NCI-H82 treated with DMSO at 0.1 percent for 48 hours (cell line): ENCODE measurements around the gene CA6.
"Not testable (repeated sequence)": the region's sequence is repeated elsewhere in the genome, so short reads cannot be mapped to it uniquely, and the experiment has no call there.

Source experiments
- DNase-seq: peaks from one replicate; lab custom pipeline; 2025; ENCODE audit not compliant: unreplicated experiment; lab: John Stamatoyannopoulos, UW

CA6 gene

DNA sequence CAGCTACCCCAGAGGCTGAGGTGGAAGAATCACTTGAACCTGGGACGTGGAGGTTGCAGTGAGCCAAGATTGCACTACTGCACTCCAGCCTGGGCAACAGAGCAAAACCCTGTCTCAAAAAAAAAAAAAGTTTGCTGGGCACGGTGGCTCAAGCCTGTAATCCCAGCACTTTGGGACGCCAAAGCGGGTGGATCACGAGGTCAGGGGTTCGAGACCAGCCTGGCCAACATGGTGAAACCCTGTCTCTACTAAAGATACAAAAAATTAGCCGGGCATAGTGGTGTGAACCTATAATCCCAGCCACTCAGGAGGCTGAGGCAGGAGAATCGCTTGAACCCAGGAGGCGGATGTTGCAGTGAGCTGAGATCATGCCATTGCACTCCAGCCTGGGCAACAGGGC is 23.2 kb downstream of the CA6 start:
- DNase-seq, result not testable (repeated sequence)

DNA sequence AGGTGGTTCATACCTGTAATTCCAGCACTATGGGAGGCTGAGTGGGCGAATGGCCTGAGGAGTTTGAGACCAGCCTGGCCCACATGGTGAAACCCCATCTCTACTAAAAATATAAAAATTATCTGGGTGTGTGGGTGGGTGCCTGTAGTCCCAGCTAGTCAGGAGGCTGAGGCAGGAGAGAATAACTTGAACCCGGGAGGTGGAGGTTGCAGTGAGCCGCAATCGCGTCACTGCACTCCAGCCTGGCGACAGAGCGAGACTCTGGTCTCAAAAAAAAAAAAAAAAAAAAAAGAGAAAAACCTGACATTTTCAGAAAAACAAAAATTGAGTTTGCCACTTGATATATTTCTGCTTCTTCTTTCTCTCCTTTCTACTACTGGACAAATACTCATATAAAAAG is 24.3 kb downstream of the CA6 start:
- DNase-seq, result no peak

DNA sequence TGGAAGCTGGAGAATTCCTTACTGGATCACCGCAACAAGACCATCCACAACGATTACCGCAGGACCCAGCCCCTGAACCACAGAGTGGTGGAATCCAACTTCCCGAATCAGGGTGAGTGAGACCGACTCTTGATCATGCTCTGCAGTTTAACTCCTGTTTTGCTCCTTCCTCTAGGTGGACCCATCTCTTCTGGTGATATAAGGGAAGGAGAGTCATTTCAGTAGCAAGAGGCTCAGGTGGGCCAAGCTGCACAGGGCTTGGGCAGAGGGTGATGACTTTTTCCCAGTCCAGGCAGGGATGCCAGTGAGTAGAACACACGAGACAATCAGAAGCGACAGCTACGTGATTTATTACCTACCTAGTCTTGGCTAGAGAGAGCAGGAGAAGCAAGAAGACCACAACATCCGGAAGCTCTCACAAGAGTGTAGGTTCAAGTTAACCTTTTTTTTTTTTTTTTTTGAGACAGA is 25.2 kb downstream of the CA6 start:
- no peak for DNase-seq

DNA sequence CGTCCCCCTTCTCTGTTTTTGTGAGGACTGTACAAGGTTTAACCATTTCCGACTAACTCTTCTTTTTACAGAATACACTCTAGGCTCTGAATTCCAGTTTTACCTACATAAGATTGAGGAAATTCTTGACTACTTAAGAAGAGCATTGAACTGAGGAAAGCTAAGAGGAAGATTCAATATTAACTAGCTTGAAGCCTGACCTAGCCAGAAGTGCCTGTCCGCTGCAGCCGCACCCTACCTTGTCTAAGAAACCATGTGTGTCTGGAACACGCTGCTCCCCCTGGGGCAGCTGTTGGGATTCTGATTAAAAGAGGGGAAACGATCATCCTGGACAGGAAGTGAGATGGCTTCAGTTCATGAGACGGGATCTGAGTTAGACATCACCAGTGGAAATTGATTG is 28.9 kb downstream of the CA6 start:
- DNase-seq, result no peak

DNA sequence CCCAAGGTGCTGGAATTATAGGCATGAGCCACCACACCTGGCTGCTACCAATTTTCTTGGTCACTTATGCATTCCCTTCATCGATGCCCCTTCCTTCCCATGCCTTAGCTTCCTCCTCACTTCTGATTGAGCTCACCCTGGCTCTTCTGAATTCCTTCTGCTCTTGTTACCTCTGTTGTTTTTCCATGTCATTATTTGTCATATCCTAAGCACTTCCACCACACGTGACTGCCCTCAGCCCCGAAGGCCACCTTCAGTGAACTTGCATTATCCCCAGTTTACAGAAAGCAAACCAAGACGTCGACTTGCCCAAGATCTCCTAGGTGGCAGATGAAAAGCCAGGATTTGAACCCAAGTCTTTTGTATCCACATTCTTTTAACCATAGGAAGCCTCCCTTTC is 30.7 kb downstream of the CA6 start:
- DNase-seq, result no peak

DNA sequence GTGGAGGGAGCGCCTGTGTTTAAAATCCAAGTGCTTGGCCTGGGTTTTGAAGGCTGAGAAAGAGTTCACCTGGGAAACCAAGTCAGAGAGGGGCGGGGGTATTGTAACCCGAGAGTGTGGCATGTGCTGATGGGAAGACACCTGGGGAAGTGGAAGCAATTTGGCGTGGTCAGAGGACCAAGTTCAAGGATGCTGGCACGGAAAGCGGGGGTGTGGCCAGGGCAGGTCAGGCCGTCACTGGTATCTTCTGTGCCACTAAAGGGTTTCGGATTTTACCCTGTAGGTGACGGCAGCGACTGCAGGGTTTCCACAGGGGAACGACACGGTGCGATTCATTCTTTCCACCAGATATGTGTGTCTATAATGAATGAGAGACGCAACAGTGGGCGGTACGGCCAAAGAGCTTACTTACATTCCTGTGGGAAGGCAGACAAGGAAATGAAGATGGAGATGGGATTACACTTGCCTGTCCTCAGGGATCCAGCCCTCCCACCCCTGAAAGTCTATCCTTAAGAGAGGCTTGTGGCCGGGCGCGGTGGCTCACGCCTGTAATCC is 31.3 kb downstream of the CA6 start:
- DNase-seq, result no peak

DNA sequence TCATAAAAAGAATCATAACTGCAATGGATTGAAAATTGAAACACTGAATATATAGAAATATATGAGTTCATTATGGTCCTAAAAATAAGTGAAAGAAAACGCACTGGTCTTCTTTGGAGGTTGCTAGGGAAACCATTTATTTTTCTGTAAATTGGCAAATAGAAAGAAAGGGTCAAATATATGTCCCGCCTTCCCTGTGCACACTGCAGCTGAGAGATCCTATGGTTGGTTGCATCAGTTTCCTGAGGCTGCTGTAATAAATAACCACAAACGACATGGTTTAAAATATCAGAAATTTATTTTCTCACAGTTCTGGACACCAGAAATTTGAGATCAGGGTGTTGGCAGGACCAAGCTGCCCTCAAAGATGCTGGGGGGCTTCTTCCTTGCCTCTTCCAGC is 35.0 kb downstream of the CA6 start:
- no peak for DNase-seq

DNA sequence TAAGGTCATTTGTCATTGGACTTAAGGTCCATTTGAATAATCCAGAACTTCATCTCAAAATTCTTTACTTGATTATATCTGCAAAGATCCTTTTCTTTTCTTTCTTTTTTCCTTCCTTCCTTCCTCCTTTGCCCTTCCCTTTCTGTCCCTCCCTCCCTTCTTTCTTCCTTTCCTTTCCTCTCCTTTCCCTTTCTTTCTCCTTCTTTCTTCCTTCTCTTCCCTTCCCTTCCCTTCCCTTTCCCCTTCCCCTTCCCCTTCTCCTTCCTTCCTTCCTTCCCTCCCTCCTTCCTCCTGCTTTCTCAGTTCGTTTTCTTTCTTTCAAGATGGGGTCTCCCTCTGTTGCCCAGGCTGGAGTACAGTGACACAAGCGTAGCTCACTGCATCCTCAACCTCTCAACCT is 35.5 kb downstream of the CA6 start:
- DNase-seq, result no peak

DNA sequence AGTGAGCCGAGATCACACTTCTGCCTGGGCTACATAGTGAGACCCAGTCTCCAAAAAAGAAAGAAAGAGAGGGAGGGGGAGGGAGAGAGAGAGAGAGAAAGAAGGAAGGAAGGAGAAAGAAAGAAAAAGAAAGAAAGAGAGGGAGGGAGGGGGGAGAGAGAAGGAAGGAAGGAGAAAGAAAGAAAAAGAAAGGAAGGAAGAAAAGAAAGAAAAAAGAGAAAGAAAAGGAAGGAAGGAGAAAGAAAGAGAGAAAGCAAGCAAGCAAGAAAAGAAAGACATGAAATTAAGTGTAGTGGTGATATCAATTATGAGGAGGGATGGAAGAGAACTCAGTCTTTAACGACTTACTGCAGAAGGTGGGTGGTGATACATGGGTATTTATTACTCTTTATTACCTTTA is 38.5 kb downstream of the CA6 start:
- no peak for DNase-seq

DNA sequence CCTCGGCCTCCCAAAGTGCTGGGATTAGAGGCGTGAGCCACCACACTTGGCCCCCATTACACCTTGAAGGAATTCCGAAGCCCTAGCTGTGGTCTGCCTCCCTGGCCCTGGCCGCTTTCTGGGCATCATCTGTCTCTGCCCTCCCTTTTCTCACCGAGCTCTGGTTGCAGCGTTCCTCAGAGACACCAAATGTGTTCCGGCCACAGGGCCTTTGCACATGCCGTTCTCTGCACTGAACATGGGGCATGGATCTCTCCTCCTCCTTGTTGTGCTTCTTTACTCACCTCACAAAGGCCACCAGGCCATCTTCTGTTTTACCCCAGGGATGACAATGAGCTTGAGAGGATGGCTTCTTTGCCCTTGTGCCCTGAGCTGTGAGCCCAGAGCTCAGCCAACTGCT is 39.3 kb downstream of the CA6 start:
- DNase-seq, result no peak

DNA sequence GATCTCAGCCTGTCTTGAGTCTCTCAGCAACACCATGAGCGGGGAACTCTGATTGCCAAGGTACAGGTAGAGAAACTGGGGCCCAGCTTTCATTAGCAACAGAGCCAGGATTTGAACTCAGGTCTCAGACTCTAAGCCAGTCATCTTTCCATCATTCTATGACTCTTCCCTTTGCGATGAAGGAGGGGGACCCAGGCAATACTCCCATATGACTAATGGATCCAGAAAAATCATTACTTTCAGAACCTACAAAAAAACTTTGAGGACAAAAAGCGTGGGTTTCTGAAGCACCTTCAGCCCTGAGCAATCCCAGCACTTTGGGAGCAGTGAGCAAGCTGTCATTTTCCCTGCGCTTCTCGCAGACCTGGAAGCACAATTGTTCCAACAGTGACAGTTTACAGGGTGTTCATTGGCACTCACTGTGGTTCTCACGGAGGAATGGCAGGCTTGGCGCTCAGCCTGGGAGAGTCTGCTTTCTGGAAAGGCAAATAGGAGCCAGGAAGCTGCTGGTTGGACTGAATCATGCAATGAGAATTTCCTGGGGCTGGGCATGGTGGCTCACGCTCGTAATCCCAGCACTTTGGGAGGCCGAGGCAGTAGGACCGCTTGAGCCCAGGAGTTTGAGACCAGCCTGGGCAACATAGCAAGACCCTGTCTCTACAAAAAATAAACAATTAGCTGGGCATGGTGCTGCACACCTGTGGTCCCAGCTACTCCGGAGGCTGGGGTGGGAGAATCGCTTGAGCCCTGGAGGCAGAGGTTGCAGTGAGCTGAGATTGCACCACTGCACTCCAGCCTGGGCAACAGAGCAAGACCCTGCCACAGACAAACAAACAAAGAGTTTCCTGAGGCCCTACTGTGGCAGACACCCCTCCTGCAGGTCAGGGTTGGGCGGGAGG is 40.5 kb downstream of the CA6 start:
- DNase-seq, result no peak

DNA sequence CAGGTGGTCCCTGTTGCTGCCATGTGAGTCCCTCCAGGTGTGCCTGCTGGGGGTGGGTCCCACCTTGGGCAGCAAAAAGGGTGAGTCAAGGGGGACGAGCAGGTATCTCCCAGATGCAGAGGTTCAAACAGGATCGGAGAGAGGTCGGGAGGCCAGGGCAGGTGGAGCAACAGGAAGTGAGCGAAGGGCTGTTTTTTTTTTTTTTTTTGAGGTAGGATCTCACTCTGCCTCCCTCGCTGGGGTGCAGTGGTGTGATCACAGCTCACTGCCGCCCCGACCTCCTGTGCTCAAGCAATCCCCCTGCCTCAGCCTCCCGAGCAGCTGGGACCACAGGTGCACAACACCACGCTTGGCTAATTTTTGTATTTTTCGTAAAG is 41.1 kb downstream of the CA6 start:
- no peak for DNase-seq

DNA sequence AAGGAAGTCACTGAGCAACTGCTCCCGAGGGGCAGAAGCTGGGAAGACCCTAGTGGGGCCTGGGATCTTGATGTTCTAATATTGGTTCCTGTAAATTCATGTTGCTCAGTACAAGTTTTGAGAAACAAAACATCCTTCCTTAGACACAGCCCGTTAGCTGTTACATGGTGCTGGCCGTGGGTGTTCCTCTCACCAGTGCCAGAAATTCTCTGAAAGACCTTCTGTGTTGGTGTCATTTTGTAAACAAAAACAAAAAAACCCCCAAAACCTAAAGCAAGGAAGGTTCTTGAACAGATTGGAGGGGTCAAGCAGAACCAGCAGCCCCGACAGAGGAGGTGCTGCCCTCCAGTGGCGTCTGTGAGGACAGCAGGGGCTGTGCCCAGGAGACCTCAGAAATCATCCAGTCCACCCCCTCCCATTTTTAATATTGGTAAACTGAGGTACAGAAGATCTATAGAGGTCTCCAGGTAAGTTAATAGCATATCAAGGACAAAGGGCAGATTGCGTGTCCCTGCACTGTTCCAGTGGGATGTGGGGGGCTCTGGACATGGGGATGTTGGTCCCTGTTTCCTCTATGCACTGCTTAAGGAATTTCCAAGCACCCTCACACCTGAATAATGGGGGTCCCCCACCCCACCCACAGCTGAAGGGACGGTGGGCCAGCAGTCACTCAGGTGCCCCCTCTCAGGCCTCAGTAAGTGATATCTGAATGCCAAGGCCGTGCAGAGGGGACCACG is 42.4 kb downstream of the CA6 start:
- no peak for DNase-seq

DNA sequence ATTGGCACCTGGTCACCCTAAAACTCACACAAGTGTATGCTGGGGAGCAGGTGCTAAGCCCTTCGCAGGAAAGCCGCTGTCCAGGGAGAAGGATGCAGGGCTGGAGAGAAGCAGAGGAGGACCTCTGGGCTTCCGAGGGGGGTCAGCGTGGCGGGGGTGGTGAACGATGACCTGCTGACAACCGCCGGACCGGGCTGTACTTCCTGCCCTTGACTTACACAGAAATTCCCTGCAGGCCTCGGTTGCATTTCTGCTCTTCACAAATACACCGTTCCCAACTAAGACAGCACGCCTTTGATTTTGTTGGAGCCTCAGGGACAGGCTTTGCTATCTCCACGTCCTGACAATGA is 42.9 kb downstream of the CA6 start:
- no peak for DNase-seq

DNA sequence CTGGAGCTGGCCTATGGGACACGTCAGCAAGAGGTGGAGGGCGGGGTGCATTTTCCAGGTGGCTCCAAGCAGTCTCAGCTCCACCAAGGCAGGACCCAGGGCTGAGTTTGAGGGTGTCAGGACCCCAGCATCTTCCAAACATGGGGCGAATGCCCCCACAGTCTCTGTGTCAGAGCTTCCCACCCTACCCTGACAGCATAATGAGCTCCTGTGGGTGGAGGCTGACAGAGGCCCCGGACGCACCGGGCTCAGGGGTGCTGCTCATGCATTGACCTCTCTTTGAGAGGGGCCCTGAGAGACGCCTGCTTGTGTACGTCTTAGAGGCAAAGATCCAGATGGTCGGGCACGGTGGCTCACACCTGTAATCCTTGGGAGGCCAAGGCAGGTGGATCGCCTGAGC is 43.4 kb downstream of the CA6 start:
- DNase-seq, result no peak

DNA sequence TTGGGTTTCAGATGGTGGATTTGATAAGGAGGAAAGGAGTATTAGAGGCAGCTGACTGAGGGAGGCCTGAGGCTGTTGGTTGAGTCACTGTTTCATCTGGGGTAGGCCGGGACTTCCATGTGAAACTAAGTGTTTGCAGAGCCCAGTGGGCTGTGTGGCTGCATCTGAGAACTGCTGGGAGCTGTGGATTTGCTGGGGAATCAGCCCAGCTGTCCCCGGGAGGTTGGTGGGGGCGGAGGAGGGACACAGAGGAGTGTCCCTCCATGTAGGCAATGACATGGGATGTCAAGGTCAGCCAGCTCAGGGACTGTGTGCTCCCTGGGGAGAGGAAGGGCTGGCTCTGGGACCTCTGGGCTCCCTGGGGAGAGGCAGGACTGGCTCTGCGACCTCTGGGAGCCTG is 44.2 kb downstream of the CA6 start:
- no peak for DNase-seq

DNA sequence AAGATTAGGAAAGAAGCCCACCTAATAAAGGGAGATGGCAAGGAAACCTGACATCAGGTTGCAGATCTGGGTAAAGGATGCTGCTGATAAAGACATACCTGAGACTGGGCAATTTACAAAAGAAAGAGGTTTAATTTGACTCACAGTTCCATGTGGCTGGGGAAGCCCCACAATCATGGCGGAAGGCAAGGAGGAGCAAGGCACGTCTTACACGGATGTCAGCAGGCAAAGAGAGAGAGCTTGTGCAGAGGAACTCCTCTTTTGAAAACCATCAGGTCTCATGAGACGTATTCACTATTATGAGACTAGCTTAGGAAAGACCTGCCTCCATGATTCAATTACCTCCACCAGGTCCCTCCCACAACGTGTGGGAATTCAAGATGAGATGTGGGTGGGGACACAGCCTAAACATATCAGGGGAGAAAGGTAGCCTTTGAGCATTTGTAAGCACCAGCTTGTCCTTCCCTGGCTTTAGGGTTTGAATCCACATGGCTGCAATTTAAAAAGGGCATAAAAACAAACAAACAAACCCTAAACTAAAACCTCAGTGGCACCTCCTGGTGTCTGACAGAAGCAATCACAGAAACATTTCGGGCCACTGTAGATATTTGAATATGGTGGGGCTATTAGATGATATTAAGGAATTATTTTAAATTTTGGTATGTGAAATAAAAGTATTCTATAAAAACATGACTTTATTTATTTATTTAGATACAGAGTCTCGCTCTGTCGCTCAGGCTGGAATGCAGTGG is 47.4 kb downstream of the CA6 start:
- DNase-seq, result no peak

DNA sequence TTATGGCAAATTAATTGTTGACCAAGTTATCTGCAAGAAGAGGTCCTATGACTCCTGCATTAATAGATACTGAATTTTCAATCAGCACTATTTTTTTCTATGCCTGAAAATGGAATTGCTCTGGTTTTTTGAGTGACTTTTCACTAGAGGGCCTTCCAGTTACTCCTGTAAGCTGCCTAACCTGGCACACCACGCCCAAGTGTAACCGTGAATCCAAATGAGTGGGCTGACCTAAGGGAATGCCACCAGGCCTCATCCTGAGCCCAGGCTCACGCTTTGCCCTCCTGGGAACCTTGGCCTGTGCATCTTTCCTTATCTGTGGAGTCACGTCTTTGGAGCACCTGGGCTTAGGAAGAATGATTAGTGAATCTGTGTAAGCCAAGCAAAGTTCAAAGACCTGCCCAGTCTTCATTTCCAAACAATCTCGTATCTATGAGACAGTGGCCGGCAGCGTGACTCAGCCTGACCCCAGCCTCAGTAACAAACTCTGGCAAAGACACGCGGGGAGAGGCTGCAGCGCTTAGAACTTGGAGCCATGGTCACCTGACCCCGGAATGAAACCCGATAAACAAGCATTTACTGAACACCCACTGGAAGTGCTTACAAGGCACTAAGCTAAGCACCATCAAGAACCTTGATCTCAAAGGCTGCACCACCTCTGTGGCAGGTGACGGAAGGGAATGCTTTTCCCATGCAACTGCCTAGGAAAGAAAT is 48.5 kb downstream of the CA6 start:
- not testable (repeated sequence) for DNase-seq

DNA sequence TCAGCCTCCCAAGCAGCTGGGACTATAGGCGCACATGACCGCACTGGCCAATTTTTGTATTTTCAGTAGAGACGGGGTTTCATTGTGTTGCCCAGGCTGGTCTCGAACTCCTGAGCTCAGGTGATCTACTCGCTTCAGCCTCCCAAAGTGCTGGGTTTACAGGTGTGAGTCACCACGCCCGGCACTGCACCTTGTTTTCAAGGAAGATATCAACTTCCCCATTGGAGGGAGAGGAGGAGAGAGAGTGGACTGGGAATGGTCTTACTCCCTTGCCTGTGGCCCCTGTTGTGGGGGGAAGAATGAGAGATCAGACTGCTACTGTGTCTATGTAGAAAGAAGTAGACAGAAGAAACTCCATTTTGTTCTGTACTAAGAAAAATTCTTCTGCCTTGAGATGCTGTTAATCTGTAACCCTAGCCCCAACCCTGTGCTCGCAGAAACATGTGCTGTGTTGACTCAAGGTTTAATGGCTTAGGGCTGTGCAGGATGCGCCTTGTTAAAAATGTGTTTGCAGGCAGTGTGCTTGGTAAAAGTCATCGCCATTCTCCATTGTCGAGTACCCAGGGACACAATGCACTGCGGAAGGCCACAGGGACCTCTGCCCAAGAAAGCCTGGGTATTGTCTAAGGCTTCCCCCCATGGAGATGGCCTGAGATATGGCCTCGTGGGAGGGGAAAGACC is 56.0 kb downstream of the CA6 start:
- not testable (repeated sequence) for DNase-seq

DNA sequence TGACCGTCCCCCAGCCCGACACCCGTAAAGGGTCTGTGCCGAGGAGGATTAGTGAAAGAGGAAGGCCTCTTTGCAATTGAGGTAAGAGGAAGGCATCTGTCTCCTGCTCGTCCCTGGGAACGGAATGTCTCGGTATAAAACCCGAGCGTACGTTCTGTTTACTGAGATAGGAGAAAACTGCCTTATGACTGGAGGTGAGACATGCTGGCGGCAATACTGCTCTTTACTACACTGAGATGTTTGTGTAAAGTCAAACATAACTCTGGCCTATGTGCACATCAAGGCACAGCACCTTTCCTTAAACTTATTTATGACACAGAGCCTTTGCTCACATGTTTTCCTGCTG is 56.5 kb downstream of the CA6 start:
- DNase-seq, result not testable (repeated sequence)
